Stimulated activated naive CD4-positive, alpha-beta T cell treated with Interleukin-2 at 50 U/mL for 16 hours (primary cell): Measurements from ENCODE around the gene CACNA1I.

Experiments used
- DNase-seq: peaks from one replicate; lab custom pipeline; 2025; lab: John Stamatoyannopoulos, UW

CACNA1I gene

DNA sequence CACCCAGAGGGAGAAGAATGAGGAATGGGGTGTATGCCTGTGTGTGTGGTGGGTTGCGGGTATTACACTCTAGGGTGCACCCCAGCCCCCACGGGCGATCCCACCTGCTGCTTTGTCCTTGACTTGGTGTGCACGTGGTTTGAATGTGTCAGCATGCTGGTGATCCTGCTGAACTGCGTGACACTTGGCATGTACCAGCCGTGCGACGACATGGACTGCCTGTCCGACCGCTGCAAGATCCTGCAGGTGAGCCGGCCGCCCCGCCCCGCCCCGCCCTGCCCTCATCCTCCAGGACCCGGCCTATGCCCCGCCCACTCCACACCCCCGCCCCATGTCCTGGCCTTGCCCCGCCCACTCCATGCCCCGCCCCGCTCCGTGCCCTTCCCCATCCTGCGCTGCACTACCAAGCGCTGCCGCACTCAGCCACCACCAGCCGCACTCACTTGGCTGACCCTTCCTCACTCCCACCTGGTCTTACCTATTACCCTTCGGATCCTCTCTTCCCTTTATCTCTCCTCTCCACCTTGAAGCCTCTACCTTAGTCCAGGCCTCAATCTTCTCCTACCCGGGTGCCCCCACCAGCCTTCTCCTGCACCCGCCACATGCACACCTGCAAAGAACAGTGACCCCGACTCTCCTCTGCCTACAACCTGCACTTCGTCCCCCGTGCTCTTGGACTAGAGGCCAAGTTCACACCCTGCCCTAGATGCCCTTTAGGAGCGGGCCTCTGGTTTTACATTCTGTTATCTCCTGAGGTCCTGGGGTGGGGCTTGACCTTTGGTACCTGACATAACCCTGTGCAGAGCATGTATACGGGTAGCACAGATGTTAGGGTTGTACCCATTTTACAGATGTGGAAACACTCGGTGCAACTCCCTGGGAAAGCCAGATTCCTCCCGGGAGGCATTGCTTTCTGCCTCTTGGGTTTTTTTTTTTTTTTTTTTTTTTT, 27.7 kb downstream of the CACNA1I start:
- DNase-seq: peak; percentile 66

- DNase-seq: no peak
Observed at GRCh38 chr22:39600491-39601179, 30.1 kb downstream of the CACNA1I start.

GRCh38 chr22:39601180-39601535, 30.6 kb downstream of the CACNA1I start:
- DNase-seq: no peak

DNA sequence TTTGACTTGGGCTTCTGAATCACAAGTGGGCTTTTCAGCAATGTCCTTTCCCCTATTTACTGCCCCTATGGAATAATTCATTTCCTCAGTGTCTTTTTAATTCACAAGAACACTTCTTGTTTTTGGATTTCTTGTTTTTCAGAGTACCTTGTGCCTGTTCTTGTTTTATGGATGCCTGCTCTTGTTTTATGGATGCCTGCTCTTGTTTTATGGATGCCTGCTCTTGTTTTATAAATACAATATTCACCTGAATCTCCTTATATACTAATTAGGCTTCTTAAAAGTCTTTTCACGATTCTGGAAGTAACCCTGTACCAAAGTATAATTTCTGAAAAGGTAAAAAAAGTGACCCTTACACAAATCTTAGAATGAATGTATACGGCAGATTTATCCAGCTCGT, 32.8 kb downstream of the CACNA1I start:
- no peak for DNase-seq

DNA sequence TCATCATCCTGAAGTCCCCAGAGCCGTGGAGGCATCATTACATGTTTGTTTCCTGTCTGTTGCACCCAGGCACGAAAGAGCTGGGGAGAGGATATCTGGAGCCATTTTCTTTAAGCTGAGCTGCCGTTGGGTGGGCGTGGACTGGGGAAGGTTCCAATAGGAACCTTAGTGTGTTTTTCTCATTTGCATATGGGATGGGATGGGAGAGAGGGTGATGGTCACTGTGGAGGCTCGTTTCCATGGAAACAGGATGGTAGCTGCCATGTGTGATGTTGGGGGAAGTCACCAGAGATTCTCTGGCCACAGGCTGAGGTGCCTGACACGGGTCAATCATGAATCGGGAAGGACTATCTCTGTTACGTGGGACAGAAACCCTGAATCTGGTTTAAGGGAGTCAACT, 39.7 kb downstream of the CACNA1I start:
- DNase-seq: no peak

DNA sequence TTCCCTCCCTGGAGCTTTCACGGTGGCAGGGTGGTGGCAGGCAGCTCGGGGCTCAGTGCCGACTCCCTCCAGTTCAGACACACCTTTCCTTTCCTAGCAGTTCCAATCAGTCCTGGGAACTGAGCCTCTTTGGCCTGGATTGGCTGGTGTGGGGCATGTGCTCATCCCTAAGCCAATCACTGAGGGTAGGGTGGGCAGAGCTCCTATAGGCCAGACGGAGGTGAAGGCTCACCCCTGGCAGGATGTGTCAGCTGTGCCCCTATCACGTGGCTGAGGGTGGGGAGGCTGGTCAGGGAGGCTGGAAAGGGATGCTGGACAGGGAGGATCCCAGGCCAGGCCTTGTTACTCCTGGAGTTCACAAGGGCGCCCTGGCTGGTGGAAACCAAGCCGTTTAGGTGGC, 40.2 kb downstream of the CACNA1I start:
- no peak for DNase-seq

GRCh38 chr22:39611360-39611759, 40.8 kb downstream of the CACNA1I start:
- DNase-seq: no peak

DNA sequence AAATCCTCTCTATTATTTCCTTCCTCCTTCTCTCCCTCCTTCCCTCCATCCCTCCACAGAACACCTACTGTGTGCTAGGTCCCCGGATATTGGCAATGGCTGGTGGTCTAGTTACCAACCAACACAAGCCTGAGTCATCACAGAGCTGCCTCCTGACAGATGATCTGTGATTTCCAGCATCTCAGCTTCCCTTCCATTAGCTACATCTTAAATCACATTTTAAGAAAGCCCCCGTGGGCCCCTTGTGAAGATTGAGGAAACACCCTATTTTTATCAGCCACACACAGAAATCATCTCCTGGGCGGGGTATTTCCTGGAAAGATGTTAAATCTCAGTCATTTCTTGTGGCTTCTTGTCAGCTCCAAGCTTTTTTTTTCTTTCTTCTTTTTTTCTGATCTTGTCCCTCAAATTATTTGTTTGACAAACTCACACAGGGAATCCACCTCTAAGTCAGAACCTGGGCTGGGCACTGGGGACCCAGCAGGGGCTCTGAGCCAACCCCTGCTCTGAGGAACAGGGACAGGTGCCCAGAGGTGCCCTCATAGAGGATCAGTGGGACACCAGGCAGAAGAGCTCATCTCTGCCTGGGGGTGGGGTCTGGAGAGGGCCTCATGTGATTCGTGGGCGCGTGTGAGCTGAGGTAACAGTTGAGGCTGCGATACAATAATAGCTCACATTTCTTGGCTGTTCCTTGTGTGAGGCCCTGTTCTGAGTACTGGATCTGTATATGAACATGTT, 42.4 kb downstream of the CACNA1I start:
- no peak for DNase-seq

- DNase-seq: no peak
Observed at GRCh38 chr22:39613549-39613921, 43.0 kb downstream of the CACNA1I start.

- no peak for DNase-seq
Observed at GRCh38 chr22:39614442-39614841, 43.9 kb downstream of the CACNA1I start.

DNA sequence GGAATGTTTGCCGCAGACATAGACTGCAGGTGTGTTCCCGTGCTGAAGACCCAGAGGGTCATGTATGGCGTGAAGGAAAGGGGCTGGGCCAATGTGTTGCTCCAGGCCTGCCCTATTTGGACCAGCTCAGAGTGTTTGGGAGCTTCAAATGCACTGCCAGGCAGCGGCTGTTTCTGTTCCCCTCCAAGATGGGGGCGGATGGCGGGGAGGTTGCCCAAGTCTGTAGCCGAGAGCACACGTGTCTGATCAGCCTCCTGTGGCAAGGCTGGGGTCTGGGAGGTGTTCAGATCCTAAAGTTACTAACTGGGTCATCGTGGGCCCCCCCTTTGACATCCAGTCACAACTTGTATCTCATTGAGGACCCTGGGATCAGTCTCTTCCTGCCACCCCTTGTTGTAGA, 45.5 kb downstream of the CACNA1I start:
- DNase-seq: no peak

DNA sequence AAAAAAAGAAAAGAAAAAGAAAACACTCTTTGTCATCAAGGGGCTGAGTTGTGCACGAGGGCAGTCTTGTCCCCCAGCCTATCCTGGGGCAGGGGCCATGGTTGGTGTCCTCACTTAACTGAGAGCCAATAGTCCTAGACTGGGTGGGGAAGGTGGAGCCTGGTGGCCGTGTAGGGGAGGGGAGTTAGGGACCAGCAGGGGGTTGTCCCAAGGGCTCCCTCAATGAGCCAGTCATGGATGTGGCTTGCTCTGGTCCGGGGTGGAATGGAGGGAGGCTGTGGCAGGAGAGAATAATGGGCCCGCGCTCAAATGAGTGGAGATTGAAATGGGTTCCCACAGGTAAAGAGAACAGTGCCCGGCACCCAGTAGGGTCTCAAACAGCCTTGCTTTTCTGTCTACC, 46.2 kb downstream of the CACNA1I start:
- DNase-seq: no peak

DNA sequence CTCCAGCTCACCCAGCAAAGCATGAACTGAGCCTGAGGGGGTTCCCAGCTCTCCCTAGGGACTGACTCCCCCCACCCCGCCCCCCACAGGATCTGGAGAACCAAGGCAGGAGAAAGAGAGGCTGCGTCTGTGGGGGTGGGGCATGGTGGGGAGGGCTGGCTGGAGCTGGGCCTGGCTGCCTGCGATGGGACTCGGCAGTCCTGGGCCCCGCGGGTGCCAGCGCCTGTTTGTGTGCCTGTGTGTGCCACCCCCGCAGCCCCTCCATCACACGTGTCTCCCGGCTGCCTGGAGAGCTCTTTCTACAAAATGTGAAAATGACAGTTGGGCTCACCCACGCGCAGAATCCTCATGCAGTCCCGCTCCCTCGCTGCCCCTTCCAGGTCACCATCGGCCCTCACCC, 46.8 kb downstream of the CACNA1I start:
- DNase-seq: peak; percentile 14

GRCh38 chr22:39617970-39618757, 47.6 kb downstream of the CACNA1I start:
- DNase-seq: no peak

- no peak for DNase-seq
Observed at GRCh38 chr22:39618996-39619530, 48.5 kb downstream of the CACNA1I start.

- no peak for DNase-seq
Observed at GRCh38 chr22:39620924-39621690, 50.6 kb downstream of the CACNA1I start.

- DNase-seq: no peak
Observed at GRCh38 chr22:39621826-39622225, 51.3 kb downstream of the CACNA1I start.

DNA sequence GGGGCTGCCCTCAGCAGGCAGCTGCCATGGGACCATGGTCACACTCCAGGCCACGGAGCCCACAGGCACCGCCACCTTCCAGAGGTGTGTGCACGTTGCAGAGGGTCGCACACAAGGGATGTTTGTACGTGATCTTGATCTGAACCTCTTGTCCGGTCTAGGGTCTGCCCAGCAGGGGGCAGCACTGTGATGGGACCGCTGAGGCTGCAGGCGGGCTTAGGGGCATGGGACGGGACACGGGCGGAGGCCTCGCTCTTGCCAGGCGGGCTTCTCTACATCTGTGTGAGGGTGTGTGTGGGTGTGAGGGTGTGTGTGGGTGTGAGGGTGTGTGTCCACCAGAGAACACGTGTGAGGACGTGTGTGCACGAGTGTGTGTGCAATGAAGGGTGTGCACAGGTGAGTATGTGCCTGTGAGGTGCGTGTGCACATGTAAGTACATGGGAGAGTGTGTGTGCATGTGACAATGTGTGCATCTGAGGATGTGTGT, 52.4 kb downstream of the CACNA1I start:
- peak; percentile 53 for DNase-seq

DNA sequence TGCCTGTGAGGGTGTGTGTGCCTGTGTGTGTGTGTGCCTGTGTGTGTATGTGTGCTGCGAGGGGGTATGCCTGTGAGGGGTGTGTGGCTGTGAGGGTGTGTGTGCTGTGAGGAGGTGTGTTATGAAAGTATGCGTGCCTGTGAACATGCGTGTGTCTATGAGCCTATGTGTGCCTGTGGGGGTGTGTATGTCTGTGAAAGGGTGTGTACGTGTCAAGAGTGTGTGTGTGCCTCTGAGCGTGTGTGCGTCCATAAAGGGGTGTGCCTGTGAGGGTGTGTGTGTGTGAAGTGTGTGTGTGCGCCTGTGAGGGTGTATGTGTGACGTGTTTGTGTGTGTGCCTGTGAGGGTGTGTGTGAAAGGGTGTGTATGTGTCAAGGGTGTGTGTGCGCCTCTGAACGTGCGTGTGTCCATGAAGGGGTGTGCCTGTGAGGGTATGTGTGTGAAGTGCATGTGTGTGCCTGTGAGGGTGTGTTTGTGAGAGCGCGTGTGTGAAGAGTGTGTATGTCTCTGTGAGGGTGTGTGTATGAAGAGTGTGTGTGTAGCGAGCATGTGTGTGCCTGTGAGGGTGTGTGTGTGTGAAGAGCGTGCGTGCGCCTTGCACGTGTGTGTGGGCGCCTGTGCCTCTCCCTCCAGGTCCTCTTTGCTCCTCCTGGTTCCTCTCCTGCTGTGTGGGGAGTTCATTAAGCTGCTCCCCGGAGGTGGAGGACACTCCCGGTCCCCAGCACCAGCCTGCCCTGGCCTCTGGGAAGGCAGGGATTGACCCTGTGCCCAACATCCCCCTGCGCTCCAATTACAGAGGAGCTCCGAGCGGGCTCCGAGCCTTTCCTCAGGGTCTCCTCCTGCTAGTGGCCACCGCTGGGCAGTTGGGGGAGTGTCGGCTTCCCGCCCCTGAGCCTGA, 53.3 kb downstream of the CACNA1I start:
- DNase-seq: no peak

DNA sequence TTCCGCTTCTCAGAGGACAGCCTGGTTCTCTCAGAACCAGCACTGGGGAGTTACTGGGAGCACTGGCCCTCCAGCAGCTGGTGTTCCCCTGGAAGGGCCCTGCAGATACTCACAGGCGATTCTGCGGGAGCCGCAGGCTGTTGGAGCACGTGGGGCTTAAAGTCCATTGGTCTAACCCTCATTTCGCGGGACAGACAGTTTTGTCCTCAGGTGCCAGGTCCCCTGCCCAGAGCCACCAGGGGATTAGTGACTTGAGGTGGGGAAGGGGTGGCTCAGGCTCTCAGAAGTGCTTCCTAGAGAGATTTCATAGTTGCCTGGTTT, 53.9 kb downstream of the CACNA1I start:
- DNase-seq: no peak
